HG02759 (cell line): ENCODE results near the gene REPIN1.

Experiments
- ATAC-seq: cut with Tn5 transposase; IDR thresholded peaks from one replicate; pipeline ENCODE4 v1.9.1; 2021; ENCODE audit warnings: mild to moderate bottlenecking, moderate library complexity; ENCODE audit not compliant: unreplicated experiment

REPIN1 gene

GRCh38 chr7:150368096-150368883 is at the start of gene REPIN1:
Gene REPIN1 (plus strand): TSS chr7:150368822. CDS start chr7:150369712, 890 bp downstream.
- ATAC-seq = peak; percentile 67

- no peak for ATAC-seq
Observed at GRCh38 chr7:150321788-150322113, 46.9 kb upstream of the REPIN1 start.

DNA sequence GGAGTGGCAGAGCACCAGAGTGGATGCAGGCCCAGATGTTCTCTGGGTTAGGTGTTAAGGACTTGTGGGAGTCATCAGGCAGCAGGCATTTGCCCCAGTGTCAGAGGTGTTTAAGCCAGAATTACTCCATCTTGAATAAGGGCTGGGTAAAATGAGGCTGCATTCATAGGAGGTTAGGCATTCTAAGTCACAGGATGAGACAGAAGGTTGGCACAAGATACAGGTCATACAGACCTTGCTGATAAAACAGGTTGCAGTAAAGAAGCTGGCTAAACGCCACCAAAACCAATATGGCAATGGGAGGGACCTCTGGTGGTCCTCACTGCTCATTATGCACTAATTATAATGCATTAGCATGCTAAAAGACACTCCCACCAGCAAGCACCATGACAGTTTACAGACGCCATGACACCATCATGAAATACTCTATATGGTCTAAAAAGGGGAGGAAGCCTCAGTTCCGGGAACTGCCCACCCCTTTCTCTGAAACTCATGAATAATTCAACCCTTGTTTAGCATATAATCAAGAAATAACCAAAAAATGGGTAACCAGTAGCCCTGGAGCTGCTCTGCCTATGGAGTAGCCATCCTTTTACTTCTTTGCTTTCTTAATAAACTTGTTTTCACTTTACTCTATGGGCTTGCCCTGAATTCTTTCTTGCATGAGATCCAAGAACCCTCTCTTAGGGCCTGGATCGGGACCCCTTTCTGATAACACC is 46.3 kb upstream of the REPIN1 start:
- ATAC-seq = no peak

DNA sequence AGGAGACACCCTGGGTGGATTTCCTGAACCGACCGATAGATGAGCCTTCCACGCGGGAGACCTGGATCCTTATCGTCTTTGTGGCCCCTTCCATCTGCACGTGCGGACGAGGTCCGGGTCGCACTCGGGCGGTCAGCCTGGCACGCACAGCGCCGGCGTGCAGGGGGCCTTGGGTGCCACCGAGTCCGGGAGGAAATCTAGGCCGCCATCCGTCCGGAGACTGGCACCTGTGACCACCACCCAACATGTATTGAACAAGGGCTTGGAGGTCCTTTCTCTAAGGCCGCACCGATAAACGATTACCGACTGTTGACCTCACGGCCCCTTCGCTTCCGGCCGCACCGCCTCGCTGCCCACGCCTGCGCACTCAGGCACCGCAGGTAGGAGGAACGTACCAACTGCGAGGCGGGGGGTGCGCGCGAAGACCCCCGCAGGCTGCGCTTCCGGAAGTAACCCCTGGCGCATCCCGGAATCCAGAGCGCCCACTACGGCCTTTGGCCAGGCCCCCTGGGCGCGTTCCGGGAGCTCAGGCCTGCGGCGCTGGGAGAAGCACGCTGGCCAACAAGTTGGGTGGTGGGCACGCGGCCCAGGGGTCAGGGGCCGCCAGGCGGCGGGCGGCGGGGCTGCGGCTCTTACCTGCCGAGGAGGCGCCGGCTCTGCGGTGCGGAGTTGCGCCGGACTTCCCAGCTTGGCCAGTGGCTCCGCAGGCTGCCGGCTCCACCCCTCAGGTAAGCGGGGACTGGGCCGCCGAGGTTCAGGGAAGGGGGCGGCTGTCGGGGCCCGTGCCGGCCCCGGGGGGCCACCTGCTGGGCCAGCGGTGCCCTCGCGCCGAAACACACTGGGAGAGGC is 45.6 kb upstream of the REPIN1 start, which contains the start of the genes ACTR3C and LRRC61:
TSS of gene ACTR3C (minus strand) at position 713 of the 849 bp plus-strand sequence. CDS start 28,249 bp downstream, outside the sequence.
TSS of gene LRRC61 (plus strand) at position 523 of the 849 bp plus-strand sequence. CDS start 13,507 bp downstream, outside the sequence.
- ATAC-seq = peak; percentile 67

GRCh38 chr7:150323682-150324372 is 44.8 kb upstream of the REPIN1 start:
- ATAC-seq = no peak

GRCh38 chr7:150324373-150324961 is 44.2 kb upstream of the REPIN1 start:
- no peak for ATAC-seq

- ATAC-seq = no peak
Observed at GRCh38 chr7:150325110-150325611, 43.5 kb upstream of the REPIN1 start.

- no peak for ATAC-seq
Observed at GRCh38 chr7:150325901-150326300, 42.7 kb upstream of the REPIN1 start.

- ATAC-seq = no peak
Observed at GRCh38 chr7:150326657-150327268, 41.9 kb upstream of the REPIN1 start.

DNA sequence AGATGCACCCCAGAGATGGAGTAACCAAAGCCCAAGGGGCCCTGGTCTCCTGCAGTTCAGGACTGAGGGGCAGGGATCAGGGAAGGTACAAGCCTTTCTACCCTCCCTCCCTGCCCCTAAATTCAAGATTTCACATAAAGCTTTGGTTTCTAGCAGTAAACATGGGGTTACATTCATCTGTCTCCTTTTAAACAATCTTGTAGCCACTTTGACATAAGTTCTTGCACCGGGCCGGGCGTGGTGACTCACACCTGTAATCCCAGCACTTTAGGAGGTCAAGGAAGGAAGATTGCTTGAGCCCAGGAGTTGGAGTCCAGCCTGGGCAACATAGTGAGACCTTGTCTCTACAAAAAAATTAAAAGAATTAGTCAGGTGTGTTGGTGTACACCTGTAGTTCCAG is 41.3 kb upstream of the REPIN1 start:
- no peak for ATAC-seq

DNA sequence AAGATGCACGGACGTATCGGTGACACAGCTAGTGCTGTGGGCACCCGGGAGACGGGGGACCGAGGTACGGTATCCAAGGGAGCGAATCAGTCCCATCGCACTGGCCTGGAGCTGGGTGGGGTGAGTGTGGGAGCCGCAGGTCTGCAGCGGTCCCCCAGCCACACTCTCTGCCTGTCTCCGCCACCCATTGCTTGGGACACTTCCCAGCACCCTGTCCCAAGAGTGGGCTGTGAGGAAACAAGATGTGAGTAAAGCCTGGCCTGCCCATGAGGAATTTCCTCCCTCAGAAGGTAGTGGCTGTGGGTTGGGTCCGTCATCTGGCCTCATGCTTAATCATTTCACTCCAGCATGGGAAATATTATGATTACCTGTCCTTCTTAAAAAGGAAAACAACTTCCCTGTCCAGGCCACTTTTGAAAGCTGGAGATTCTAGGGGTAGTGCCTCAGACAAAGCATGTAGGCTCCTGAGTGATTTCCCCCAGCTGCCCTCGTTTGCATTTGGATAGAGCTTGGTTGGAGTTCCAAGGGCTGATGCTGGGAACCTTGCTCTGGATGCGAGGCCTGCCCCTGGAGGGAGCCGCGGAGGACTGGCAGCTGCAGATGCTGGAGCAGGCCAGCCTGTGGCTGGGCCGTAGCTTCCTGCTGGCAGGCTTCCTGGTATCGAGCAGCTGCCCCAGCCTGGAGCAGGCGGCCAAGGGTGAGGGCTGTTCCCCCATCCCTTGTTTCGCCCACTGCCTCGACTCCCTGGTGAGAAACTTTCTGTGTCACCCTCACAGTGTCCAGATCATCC is 39.1 kb upstream of the REPIN1 start:
- no peak for ATAC-seq

DNA sequence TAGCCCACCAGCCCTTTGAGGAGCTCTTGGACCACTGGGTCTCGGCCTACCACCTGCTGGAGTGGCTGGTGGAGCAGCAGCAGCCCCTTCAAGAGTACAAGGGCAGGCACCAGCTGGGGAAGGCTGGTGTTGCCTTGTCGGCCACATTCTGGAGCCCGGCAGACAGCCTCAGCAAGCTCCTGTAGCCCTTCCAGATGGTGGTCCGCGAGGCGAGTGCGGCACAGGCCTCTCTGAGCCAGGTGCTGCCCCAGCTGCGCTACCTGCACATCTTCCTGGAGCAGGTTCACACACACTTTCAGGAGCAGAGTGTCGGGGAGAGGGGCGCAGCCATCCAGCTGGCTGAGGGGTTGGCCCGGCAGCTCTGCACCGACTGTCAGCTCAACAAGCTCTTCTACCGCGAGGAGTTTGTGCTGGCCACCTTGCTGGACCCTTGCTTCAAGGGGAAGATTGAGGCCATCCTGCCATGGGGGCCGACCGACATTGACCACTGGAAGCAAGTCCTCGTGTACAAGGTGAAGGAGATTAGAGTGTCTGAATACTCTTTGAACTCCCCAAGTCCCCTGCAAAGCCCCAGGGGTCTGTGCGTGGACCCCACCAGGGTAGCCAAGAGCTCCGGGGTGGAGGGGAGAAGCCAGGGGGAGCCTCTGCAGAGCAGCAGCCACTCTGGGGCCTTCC is 38.3 kb upstream of the REPIN1 start:
- no peak for ATAC-seq

- ATAC-seq = no peak
Observed at GRCh38 chr7:150332852-150333635, 35.6 kb upstream of the REPIN1 start.

GRCh38 chr7:150333659-150334058 is 35.0 kb upstream of the REPIN1 start:
- no peak for ATAC-seq

- no peak for ATAC-seq
Observed at GRCh38 chr7:150334108-150334507, 34.5 kb upstream of the REPIN1 start.

DNA sequence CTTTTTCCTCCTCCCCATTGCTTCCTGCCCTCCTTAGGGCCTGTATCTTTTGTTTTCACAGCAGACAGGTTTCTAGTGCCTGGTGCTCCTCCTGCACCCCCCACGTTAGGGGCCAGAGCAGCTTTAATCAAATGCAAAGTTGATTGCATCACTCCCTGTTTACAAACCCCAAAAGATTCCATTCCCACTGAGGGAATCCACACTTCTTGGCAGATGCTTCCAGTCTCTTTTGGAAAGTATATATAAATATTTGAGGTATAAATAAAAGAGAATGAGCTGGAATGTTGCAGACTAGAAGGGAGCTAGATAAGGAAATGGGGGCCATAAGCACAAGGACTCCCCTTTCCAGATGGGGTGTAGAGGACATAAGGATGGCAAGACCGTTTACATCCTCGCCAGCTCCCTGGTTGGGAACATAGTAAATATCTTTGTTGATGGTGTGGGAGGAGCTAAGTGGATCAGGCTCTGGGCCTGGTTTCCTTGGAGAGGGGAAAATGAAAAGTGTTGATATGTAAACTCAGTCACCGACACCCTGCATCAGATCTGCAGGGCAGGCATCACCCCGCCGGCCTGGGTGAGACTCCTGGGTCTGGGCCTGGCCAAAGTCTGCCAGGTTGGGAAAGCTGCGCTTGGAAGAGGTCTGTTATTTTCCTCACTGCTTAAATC is 33.4 kb upstream of the REPIN1 start:
- ATAC-seq = no peak

DNA sequence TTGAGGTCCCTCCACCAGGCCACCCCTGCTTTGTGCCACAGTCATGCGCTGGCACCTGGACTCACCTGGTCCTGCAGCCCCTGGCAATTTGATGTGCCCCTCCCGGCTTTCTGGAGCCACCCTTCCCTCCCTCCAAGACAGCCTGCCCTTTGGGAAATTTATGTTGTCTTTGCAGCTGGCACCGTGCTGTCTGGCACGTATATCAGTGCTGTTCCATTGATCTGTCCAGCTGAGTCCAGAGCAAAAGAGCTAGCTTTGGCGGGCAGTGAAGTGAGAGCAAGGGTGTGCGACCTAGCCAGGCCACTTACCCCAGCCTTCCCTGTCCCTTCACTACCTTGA is 32.9 kb upstream of the REPIN1 start:
- no peak for ATAC-seq
